ENCODE measurements around the gene NPM1. TPM values are rescaled to one million over a fixed set of nuclear protein-coding genes. Genes with fewer than 3 reads are reported as not detected.

The NPM1 gene
- total and polyA plus RNA-seq, 2 donors (not counting 1 experiment from before 2014, with no cell fraction given), result 158 to 920 TPM

DNA sequence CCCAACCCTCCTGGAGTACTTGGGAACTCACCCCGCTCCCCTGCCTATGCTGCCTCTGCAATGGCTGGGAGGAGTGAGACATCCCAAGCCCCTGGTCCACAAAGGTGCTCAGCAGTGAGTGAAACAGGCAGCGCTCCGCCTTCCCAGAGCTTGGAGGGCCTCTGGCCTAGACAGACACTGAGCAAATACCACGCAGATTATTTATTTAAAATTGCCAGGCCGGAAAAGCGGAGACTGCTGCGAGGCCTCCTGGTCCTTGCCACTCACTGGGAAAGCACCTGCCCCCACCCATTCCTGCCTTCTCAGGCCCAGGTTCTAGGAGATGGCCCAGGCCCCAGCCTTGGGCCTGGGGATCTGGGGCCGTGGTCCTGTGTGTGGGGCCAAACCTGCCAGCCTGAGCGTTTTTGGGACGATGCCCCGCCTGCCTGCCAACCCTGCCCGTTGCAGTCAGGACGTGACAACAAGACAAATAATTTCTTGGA lies 49.2 kb downstream of the NPM1 start:
- DNase-seq (no peak), ATAC-seq (ENCODE audit: low read depth) (no peak)
- Histone ChIP-seq H3K4me1 (ENCODE audit: control insufficient read depth in 2 of 2, insufficient read depth in 2 of 2, low read length in 2 of 2) (no peaks in the 10 kb centered on the region), H3K4me2 (replicated peaks; ENCODE audit: low read depth, low read length, poor library complexity, severe bottlenecking) (no peak overlapping the region), H3K27me3 (replicated peaks in 1 of 4; ENCODE audit: control extremely low read depth in 1 of 4, control insufficient read depth in 3 of 4, insufficient read depth in 4 of 4, low read length in 3 of 4) (no peaks in the 10 kb centered on the region), H3K9me3 (ENCODE audit: control extremely low read depth in 1 of 3, control insufficient read depth in 2 of 3, insufficient read depth in 1 of 3, low read length in 2 of 3) (no peaks in the 10 kb centered on the region), H3K9ac (ENCODE audit: low read length) (no peak overlapping the region), H4K20me1 (ENCODE audit: control insufficient read depth, insufficient read depth, low read length, poor library complexity, severe bottlenecking) (no peaks in the 10 kb centered on the region), H3K4me3 (ENCODE audit: control extremely low read depth in 1 of 5, extremely low read depth in 1 of 5, insufficient read depth in 1 of 5, low read depth in 2 of 5, low read length in 4 of 5) (no peak overlapping the region), H2AFZ (ENCODE audit: insufficient read depth, low read depth, low read length, poor library complexity, severe bottlenecking) (no peak overlapping the region), H3K36me3 (replicated peaks in 1 of 2; ENCODE audit: control extremely low read depth in 1 of 2, control insufficient read depth in 1 of 2, extremely low read depth in 1 of 2, insufficient read depth in 2 of 2, low read length in 1 of 2) (no peaks in the 10 kb centered on the region), H3K27ac (ENCODE audit: low read length in 2 of 2) (no peak overlapping the region), H3K79me2 (ENCODE audit: control insufficient read depth, insufficient read depth, low read length) (no peaks in the 10 kb centered on the region)
- TF ChIP-seq EZH2 (IDR thresholded peaks at IDR 0.05; ENCODE audit: borderline replicate concordance, insufficient read depth, low read depth, low read length, poor library complexity, severe bottlenecking), result no peak
- TF ChIP-seq, protein P1, sequence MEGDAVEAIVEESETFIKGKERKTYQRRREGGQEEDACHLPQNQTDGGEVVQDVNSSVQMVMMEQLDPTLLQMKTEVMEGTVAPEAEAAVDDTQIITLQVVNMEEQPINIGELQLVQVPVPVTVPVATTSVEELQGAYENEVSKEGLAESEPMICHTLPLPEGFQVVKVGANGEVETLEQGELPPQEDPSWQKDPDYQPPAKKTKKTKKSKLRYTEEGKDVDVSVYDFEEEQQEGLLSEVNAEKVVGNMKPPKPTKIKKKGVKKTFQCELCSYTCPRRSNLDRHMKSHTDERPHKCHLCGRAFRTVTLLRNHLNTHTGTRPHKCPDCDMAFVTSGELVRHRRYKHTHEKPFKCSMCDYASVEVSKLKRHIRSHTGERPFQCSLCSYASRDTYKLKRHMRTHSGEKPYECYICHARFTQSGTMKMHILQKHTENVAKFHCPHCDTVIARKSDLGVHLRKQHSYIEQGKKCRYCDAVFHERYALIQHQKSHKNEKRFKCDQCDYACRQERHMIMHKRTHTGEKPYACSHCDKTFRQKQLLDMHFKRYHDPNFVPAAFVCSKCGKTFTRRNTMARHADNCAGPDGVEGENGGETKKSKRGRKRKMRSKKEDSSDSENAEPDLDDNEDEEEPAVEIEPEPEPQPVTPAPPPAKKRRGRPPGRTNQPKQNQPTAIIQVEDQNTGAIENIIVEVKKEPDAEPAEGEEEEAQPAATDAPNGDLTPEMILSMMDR (IDR thresholded peaks at IDR 0.05), result no peak
- WGBS (ENCODE audit: insufficient coverage), result 92% methylated on average over 13 of the region's 13 CpGs
- ChIA-PET POLR2A (no interaction called here), CTCF (interaction anchor here (0.5 kb wide), 1 partner anchor 755 kb away, joined by 5 read pairs; no protein-coding TSS in a partner anchor)
- no peaks in the 10 kb centered on the region for H3K4me1 Mint-ChIP-seq
- no peak overlapping the region for H3K4me3 Mint-ChIP-seq
- no peaks in the 10 kb centered on the region for H3K27me3 Mint-ChIP-seq
- H3K27ac Mint-ChIP-seq, result no peak overlapping the region
- no peaks in the 10 kb centered on the region for H3K9me3 Mint-ChIP-seq (ENCODE audit: insufficient read depth)
- intact Hi-C loops (cut with micrococcal nuclease), result no loop called here

- H3K27me3 Mint-ChIP-seq, result no peaks in the 10 kb centered on the region
- no peak overlapping the region for H3K9ac ChIP-seq (ENCODE audit: low read length)
- no peaks in the 10 kb centered on the region for H3K79me2 ChIP-seq (ENCODE audit: control insufficient read depth, insufficient read depth, low read length)
- no peaks in the 10 kb centered on the region for H4K20me1 ChIP-seq (ENCODE audit: control insufficient read depth, insufficient read depth, low read length, poor library complexity, severe bottlenecking)
- H3K9me3 Mint-ChIP-seq (ENCODE audit: insufficient read depth), result no peaks in the 10 kb centered on the region
- H3K36me3 ChIP-seq (replicated peaks in 1 of 2; ENCODE audit: control extremely low read depth in 1 of 2, control insufficient read depth in 1 of 2, extremely low read depth in 1 of 2, insufficient read depth in 2 of 2, low read length in 1 of 2), result no peaks in the 10 kb centered on the region
- H3K27ac ChIP-seq (ENCODE audit: low read length in 2 of 2), result no peak overlapping the region
- ChIA-PET POLR2A (no interaction called here), CTCF (no interaction called here)
- H2AFZ ChIP-seq (ENCODE audit: insufficient read depth, low read depth, low read length, poor library complexity, severe bottlenecking), result no peak overlapping the region
- H3K4me1 ChIP-seq (ENCODE audit: control insufficient read depth in 2 of 2, insufficient read depth in 2 of 2, low read length in 2 of 2), result no peaks in the 10 kb centered on the region
- intact Hi-C loops (cut with micrococcal nuclease), result no loop called here
- no peak overlapping the region for H3K4me3 Mint-ChIP-seq
- no peaks in the 10 kb centered on the region for H3K9me3 ChIP-seq (ENCODE audit: control extremely low read depth in 1 of 3, control insufficient read depth in 2 of 3, insufficient read depth in 1 of 3, low read length in 2 of 3)
- 83% methylated on average over 14 of the region's 14 CpGs for WGBS (ENCODE audit: insufficient coverage)
- H3K4me3 ChIP-seq (ENCODE audit: control extremely low read depth in 1 of 5, extremely low read depth in 1 of 5, insufficient read depth in 1 of 5, low read depth in 2 of 5, low read length in 4 of 5), result no peak overlapping the region
- no peaks in the 10 kb centered on the region for H3K4me1 Mint-ChIP-seq
- no peak overlapping the region for H3K4me2 ChIP-seq (replicated peaks; ENCODE audit: low read depth, low read length, poor library complexity, severe bottlenecking)
- no peak for DNase-seq
- TF ChIP-seq, protein P1 (IDR thresholded peaks at IDR 0.05), result no peak
- TF ChIP-seq EZH2 (IDR thresholded peaks at IDR 0.05; ENCODE audit: borderline replicate concordance, insufficient read depth, low read depth, low read length, poor library complexity, severe bottlenecking), result no peak
- no peak overlapping the region for H3K27ac Mint-ChIP-seq
- no peak for ATAC-seq (ENCODE audit: low read depth)
- no peaks in the 10 kb centered on the region for H3K27me3 ChIP-seq (replicated peaks in 1 of 4; ENCODE audit: control extremely low read depth in 1 of 4, control insufficient read depth in 3 of 4, insufficient read depth in 4 of 4, low read length in 3 of 4)
These were observed 49.7 kb downstream of the NPM1 start for GRCh38 chr5:171437286-171437821.

Measured in B cell (primary cell).